Fibroblast of lung (primary cell): ENCODE data around the gene SLC39A8. TPM values are rescaled to one million over a fixed set of nuclear protein-coding genes. Genes with fewer than 3 reads are reported as not detected.
A peak's percentile ranks its signal among the peaks of the same experiment; 100 is the strongest.

Source experiments
- DNase-seq, 2 donors: peaks; one replicate each; pipeline versions ENCODE4 v3.0.0 to v3.0.0-alpha.2; 2010; ENCODE audit warnings: low read depth in 2 of 2
- H2AFZ ChIP-seq: 2 replicates; pipeline ENCODE4 v1.5.1; 2012; ENCODE audit warnings: low read length, control low read depth, inconsistent platforms
- H3K27ac ChIP-seq: 2 replicates; pipeline ENCODE4 v1.5.1; 2011; ENCODE audit warnings: low read length, control low read depth; ENCODE audit not compliant: insufficient read depth
- H3K27me3 ChIP-seq: 2 replicates; pipeline ENCODE4 v1.5.1; 2011; ENCODE audit warnings: mild to moderate bottlenecking, low read length; ENCODE audit not compliant: control insufficient read depth, insufficient read depth
- H3K36me3 ChIP-seq: 2 replicates; pipeline ENCODE4 v1.5.1; 2011; ENCODE audit warnings: low read length; ENCODE audit not compliant: control insufficient read depth, insufficient read depth
- H3K4me1 ChIP-seq: 2 replicates; pipeline ENCODE4 v1.5.1; 2011; ENCODE audit warnings: low read length; ENCODE audit not compliant: control insufficient read depth, insufficient read depth; ENCODE audit errors: extremely low read depth
- H3K4me2 ChIP-seq: 2 replicates; pipeline ENCODE4 v1.5.1; 2011; ENCODE audit warnings: low read length, control low read depth; ENCODE audit not compliant: insufficient read depth; ENCODE audit errors: extremely low read depth
- H3K4me3 ChIP-seq, 4 experiments: fragments of 200-600 bp in 1 of 4; sonication (generic) in 1 of 4; replicated peaks in 1 of 4; 2 replicates each; pipeline ENCODE4 v1.5.1; 2011 to 2016; ENCODE audit warnings: low read length in 4 of 4, low read depth in 3 of 4, mild to moderate bottlenecking in 3 of 4, control low read depth in 2 of 4, inconsistent platforms in 1 of 4, mixed read lengths in 1 of 4; ENCODE audit not compliant: insufficient read depth in 1 of 4; ENCODE audit errors: control extremely low read depth in 1 of 4
- H3K79me2 ChIP-seq: 2 replicates; pipeline ENCODE4 v1.5.1; 2012; ENCODE audit warnings: mild to moderate bottlenecking, low read length, inconsistent platforms; ENCODE audit not compliant: control insufficient read depth, insufficient read depth
- H3K9ac ChIP-seq: 2 replicates; pipeline ENCODE4 v1.5.1; 2011; ENCODE audit warnings: mild to moderate bottlenecking, low read length, control low read depth; ENCODE audit not compliant: insufficient read depth
- H3K9me3 ChIP-seq: 2 replicates; pipeline ENCODE4 v1.5.1; 2012; ENCODE audit warnings: low read depth, low read length; ENCODE audit not compliant: control insufficient read depth, insufficient read depth
- H4K20me1 ChIP-seq: 2 replicates; pipeline ENCODE4 v1.5.1; 2011; ENCODE audit warnings: low read length; ENCODE audit not compliant: control insufficient read depth, insufficient read depth; ENCODE audit errors: extremely low read depth
- CTCF ChIP-seq, 2 donors: IDR thresholded peaks in 1 of 2; conservative IDR thresholded peaks in 1 of 2; 1 replicate in 1 of 2; 2 replicates in 1 of 2; pipeline ENCODE4 v1.5.1; 2011 to 2012; ENCODE audit warnings: low read length in 2 of 2, control low read depth in 1 of 2, inconsistent platforms in 1 of 2, low read depth in 1 of 2, mild to moderate bottlenecking in 1 of 2
- EZH2 ChIP-seq: IDR thresholded peaks from 2 replicates; pipeline ENCODE4 v1.5.1; 2012; ENCODE audit warnings: low read length, control low read depth, mild to moderate bottlenecking; ENCODE audit errors: missing control alignments
- polyA plus RNA-seq, 2 donors: library from polyadenylated mRNA; depleted of rRNA in 1 of 2; stranded (reverse) in 1 of 2; unstranded in 1 of 2; fragments of >200 nt; gene quantifications; 2 replicates each; pipeline ENCODE4 v1.2.1, GENCODE V29; 2011 to 2012; ENCODE audit warnings: missing spikeins in 1 of 2
- total RNA-seq: library from RNA; depleted of rRNA; stranded (reverse); fragments of >200 nt; gene quantifications from 2 replicates; pipeline ENCODE4 v1.2.1, GENCODE V29; 2014

Gene SLC39A8
- total and polyA plus RNA-seq, 2 donors (not counting 1 experiment from before 2014, with no cell fraction given) = 0.72 to 4.5 TPM

GRCh38 chr4:102333787-102334186 is 11.5 kb downstream of the SLC39A8 start:
- TF ChIP-seq CTCF (conservative IDR thresholded peaks at IDR 0.05 in 1 of 2, IDR thresholded peaks at IDR 0.05 in 1 of 2; ENCODE audit: low read depth in 1 of 2, low read length in 2 of 2) (no peak), EZH2 (no peak)
- no peak for DNase-seq
- H3K4me2 ChIP-seq = no peak overlapping the region

GRCh38 chr4:102328045-102328444 is 17.2 kb downstream of the SLC39A8 start:
- DNase-seq = peak in 1 of 2 donors; percentile 84
- Histone ChIP-seq H3K79me2 (no peaks in the 10 kb centered on the region), H3K4me3 (no peak overlapping the region), H3K4me1 (no peaks in the 10 kb centered on the region), H3K27me3 (no peaks in the 10 kb centered on the region), H4K20me1 (no peaks in the 10 kb centered on the region), H3K36me3 (no peaks in the 10 kb centered on the region), H3K9ac (no peak overlapping the region), H3K27ac (no peak overlapping the region), H3K4me2 (no peak overlapping the region), H2AFZ (no peak overlapping the region), H3K9me3 (no peaks in the 10 kb centered on the region)
- no peak for TF ChIP-seq CTCF (conservative IDR thresholded peaks at IDR 0.05 in 1 of 2, IDR thresholded peaks at IDR 0.05 in 1 of 2; ENCODE audit: low read depth in 1 of 2, low read length in 2 of 2)
- no peak for TF ChIP-seq EZH2

More at GRCh38 chr4:102333787-102334186, 11.5 kb downstream of the SLC39A8 start:
- no peak overlapping the region for H3K4me3 ChIP-seq
- H3K4me1 ChIP-seq = no peaks in the 10 kb centered on the region
- no peaks in the 10 kb centered on the region for H3K79me2 ChIP-seq
- no peak overlapping the region for H3K27ac ChIP-seq
- H3K9me3 ChIP-seq = no peaks in the 10 kb centered on the region
- H3K9ac ChIP-seq = no peak overlapping the region
- no peaks in the 10 kb centered on the region for H3K27me3 ChIP-seq
- H2AFZ ChIP-seq = no peak overlapping the region
- H3K36me3 ChIP-seq = no peaks in the 10 kb centered on the region
- no peaks in the 10 kb centered on the region for H4K20me1 ChIP-seq

- Histone ChIP-seq H4K20me1 (no peaks in the 10 kb centered on the region), H3K9ac (no peak overlapping the region), H3K4me2 (no peak overlapping the region), H3K27ac (no peak overlapping the region), H3K4me3 (no peak overlapping the region), H3K27me3 (no peaks in the 10 kb centered on the region), H3K9me3 (no peaks in the 10 kb centered on the region), H3K79me2 (no peaks in the 10 kb centered on the region), H3K36me3 (no peaks in the 10 kb centered on the region), H2AFZ (no peak overlapping the region), H3K4me1 (no peaks in the 10 kb centered on the region)
- DNase-seq = no peak
- TF ChIP-seq CTCF (conservative IDR thresholded peaks at IDR 0.05 in 1 of 2, IDR thresholded peaks at IDR 0.05 in 1 of 2; ENCODE audit: low read depth in 1 of 2, low read length in 2 of 2) (no peak), EZH2 (no peak)
Observed at GRCh38 chr4:102326951-102327350, 18.3 kb downstream of the SLC39A8 start.
